T follicular helper cell (primary cell): ENCODE measurements around the gene SLCO2A1.

Source experiments
- DNase-seq: peaks from one replicate; pipeline ENCODE4 v3.0.0-alpha.2; 2020; ENCODE audit warnings: low read depth

The SLCO2A1 gene

GRCh38 chr3:134034005-134034785 lies 4.5 kb upstream of the SLCO2A1 start:
- DNase-seq, result no peak

- DNase-seq, result no peak
These were observed 3.7 kb upstream of the SLCO2A1 start for GRCh38 chr3:134033315-134033996.

GRCh38 chr3:134031348-134031915 lies 1.7 kb upstream of the SLCO2A1 start:
- no peak for DNase-seq

GRCh38 chr3:134030379-134031347 lies 938 bp upstream of the SLCO2A1 start:
- no peak for DNase-seq

- DNase-seq, result no peak
These were observed 430 bp downstream of the SLCO2A1 start for GRCh38 chr3:134029256-134029733.

GRCh38 chr3:134028486-134029255 lies 1.1 kb downstream of the SLCO2A1 start:
- no peak for DNase-seq

GRCh38 chr3:134027631-134028030 lies 2.1 kb downstream of the SLCO2A1 start:
- no peak for DNase-seq

- DNase-seq, result no peak
These were observed 9.5 kb downstream of the SLCO2A1 start for GRCh38 chr3:134020135-134020680.

GRCh38 chr3:134018850-134019249 lies 10.9 kb downstream of the SLCO2A1 start:
- DNase-seq, result no peak

GRCh38 chr3:134018406-134018805 lies 11.3 kb downstream of the SLCO2A1 start:
- DNase-seq, result no peak

- DNase-seq, result no peak
These were observed 12.2 kb downstream of the SLCO2A1 start for GRCh38 chr3:134017490-134017889.

- no peak for DNase-seq
These were observed 15.5 kb downstream of the SLCO2A1 start for GRCh38 chr3:134014270-134014669.

GRCh38 chr3:134013280-134013679 lies 16.4 kb downstream of the SLCO2A1 start:
- no peak for DNase-seq

- DNase-seq, result no peak
These were observed 20.3 kb downstream of the SLCO2A1 start for GRCh38 chr3:134009345-134010000.

- no peak for DNase-seq
These were observed 21.0 kb downstream of the SLCO2A1 start for GRCh38 chr3:134008630-134009156.

GRCh38 chr3:134007819-134008218 lies 21.9 kb downstream of the SLCO2A1 start:
- no peak for DNase-seq

GRCh38 chr3:134004841-134005240 lies 24.9 kb downstream of the SLCO2A1 start:
- no peak for DNase-seq

- DNase-seq, result no peak
These were observed 26.7 kb downstream of the SLCO2A1 start for GRCh38 chr3:134003066-134003465.

- DNase-seq, result no peak
These were observed 27.4 kb downstream of the SLCO2A1 start for GRCh38 chr3:134002306-134002705.

GRCh38 chr3:134001251-134001650 lies 28.5 kb downstream of the SLCO2A1 start:
- DNase-seq, result no peak
